AG09319 (cell line): ENCODE data around the gene KIF1B.

Source experiments
- DNase-seq: peaks from one replicate; pipeline ENCODE4 v3.0.0-alpha.2; 2010; ENCODE audit warnings: low read depth; ENCODE audit errors: extremely low read depth
- TF ChIP-seq, protein P1 (sequence below): IDR thresholded peaks from 2 replicates; pipeline ENCODE4 v1.5.1; 2011; ENCODE audit warnings: low read depth, mild to moderate bottlenecking, inconsistent platforms, low read length, moderate library complexity

The KIF1B gene

DNA sequence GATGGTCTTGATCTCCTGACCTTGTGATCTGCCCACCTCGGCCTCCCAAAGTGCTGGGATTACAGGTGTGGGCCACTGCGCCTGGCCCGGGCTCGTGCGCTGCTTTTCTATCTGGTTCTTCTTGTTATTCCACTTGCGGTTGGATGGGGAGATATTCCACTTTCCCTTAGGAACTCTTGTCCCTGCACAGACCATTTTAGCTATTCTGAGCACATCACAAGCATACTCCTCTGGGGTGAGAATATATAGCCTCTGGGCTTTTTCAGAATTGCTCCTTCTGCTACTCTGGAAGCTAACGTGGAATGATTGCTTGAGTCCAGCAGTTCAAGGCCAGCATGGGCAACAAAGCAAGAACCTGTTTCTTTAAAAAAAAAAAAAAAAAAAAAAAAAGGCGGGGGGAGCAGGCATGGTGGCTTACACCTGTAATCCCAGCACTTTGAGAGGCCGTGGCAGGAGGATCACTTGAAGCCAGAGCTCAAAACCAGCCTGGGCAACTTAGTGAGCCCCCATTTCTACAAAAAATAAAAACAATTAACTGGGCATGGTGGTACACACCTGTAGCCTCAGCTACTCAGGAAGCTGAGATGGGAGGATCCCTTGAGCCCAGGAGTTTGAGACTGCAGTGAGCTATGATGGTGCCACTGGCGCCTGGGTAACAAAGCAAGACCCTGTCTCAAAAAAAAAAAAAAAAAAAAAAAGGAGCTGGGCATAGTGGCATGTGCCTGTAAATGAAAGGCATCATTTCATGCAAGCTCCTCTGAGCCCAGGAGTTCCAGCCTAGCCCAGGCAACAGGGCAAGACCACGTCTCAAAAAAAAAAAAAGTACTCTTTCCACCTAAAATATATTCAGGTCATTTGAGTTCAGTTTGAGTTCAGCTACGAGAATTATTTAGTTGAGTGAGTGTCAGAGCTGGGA, 176.6 kb downstream of the KIF1B start:
- TF ChIP-seq, protein P1, sequence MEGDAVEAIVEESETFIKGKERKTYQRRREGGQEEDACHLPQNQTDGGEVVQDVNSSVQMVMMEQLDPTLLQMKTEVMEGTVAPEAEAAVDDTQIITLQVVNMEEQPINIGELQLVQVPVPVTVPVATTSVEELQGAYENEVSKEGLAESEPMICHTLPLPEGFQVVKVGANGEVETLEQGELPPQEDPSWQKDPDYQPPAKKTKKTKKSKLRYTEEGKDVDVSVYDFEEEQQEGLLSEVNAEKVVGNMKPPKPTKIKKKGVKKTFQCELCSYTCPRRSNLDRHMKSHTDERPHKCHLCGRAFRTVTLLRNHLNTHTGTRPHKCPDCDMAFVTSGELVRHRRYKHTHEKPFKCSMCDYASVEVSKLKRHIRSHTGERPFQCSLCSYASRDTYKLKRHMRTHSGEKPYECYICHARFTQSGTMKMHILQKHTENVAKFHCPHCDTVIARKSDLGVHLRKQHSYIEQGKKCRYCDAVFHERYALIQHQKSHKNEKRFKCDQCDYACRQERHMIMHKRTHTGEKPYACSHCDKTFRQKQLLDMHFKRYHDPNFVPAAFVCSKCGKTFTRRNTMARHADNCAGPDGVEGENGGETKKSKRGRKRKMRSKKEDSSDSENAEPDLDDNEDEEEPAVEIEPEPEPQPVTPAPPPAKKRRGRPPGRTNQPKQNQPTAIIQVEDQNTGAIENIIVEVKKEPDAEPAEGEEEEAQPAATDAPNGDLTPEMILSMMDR, result no peak

DNA sequence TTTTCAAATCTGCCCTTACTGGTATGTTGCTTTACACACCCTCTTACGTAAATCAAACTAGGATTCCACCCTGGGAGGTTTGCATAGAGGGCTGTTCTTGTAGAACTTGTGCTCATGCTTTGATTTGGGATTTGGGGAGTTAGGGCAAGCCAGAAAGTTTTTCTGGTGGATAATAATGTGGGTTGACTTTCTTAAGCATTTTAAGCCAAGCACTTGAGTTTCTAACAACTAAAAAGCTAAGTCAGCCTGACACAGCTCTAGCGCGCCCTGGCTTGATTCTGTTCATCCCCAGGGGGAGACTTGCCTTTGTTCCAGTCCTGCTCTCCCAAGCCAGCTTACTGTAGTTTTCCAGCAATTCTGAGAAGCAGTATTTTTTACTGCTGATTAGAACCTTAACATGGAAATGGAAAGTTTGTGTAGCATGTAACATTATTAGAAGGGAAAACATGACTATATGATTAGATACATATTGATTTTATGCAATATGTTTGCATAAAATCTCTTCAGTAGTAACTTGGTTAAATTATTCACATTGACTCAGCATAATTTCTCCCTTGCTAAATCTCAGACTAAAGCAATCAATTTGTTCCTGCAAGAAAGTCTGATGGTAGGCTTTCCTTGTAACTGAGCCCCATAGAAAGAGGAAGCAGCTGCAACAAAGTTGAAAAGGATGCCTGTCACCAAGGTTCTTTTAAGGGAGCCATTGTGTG, 177.5 kb downstream of the KIF1B start:
- DNase-seq, result peak; percentile 42
- TF ChIP-seq, protein P1, result peak; percentile 14; the same call in 1 of the 2 replicates

More for the DNA sequence above, 176.6 kb downstream of the KIF1B start:
- DNase-seq, result no peak

DNA sequence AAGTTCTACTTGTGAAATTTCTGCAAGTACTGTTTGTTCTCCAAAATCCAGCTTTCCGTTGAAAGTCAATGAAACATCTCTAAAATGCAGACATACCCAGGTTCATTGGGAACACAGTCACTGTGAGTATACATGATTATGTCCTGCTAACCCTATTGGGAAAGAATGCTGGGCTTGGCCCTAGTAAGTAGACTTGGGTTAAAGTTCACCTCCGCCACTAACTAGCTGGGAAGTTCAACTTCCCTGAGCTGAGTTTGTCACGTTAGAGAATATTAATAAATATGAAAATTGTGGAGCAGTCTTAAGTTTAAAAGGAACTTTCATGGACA, 178.0 kb downstream of the KIF1B start:
- TF ChIP-seq, protein P1, result no peak
- DNase-seq, result no peak

DNA sequence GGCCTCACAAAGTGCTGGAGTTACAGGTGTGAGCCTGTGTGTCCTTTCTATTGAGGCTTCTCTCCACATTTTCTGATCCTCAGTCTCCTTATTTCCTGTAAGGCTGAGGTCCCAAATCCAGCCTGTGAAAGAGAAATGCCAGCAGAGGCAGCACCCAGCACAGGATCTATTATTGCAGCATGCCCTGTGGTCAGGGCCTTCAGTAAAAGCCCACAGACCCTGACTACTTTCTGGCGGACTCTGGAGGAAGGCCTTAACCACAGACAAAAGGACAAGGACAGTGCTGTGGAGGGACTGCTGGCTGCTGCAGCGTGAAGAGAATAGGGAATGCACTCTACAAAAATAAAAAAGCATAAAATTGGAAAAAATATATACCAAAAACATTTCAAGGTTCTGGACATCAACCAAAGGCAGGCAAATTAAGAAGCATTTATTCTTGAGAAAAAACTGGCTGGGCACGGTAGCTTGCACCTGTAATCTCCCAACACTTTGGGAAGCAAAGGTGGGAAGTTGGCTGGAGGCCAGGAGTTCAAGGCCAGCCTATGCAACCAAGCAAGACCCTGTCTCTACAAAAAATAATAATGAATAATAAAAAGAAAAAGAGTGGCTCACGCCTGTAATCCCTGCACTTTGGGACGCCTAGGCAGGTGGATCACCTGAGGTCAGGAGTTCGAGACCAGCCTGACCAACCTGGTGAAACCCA, 179.1 kb downstream of the KIF1B start:
- TF ChIP-seq, protein P1, result no peak
- DNase-seq, result no peak

DNA sequence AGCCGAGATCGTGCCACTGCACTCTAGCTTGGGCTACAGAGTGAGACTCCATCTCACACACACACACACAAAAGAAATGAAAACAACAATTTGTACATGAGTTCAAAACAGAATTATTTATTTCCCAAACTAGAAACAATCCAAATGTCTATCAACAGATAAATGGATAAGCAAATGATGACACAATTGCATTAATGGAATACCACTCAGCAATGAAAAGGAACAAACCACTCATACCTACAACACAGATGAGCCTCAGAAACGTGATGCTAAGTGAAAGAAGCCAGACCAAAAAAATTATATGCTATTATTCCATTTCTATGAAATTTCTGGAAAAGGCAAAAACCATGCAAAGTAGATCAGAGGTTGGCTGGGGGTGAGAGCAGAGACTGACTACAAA, 186.5 kb downstream of the KIF1B start:
- TF ChIP-seq, protein P1, result no peak
- no peak for DNase-seq

DNA sequence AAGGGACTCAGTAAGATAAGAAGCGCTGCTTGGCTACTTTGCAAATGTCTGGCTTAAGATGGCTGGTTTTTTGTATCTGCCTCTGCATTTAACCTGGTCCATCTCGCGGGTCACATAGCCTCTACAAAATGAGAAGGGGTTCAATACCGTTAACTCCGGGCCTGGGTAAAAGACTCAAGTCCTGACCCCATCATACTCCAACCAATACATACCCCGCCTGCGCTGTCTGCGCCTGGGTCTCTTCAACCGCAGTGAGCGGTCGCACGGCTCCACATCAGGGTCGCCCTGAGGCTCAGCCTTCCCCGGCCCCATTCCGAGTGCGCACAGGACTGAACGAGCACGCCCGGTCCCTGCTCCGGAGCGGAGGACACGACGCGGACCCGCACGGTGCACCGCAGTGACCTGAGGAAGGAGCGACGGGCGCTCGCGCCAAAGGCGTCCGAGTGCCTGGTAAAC, 187.9 kb downstream of the KIF1B start:
- TF ChIP-seq, protein P1, result no peak
- no peak for DNase-seq
